GM23338 (cell line): Measurements from ENCODE around the gene VEGFD. TPM values are rescaled to one million over a fixed set of nuclear protein-coding genes. Genes with fewer than 3 reads are reported as not detected.

Source experiments
- ATAC-seq: fragments of 200-7000 bp; cut with Tn5 transposase; 3 replicates; pipeline ENCODE4 v1.9.1; 2020
- DNase-seq: peaks from one replicate; pipeline ENCODE4 v3.0.0-alpha.2; 2015; ENCODE audit warnings: low spot score
- H2AFZ ChIP-seq: fragments of 200-600 bp; sonication (generic); 2 replicates; pipeline ENCODE4 v1.8.0; 2016; ENCODE audit warnings: antibody characterized with exemption, mild to moderate bottlenecking, moderate library complexity
- H3F3A ChIP-seq: fragments of 200-600 bp; sonication (generic); replicated peaks from 2 replicates; pipeline ENCODE4 v1.8.0; 2017; ENCODE audit warnings: antibody characterized with exemption, mixed run types, low read depth
- H3K27ac ChIP-seq: fragments of 200-600 bp; sonication (generic); 2 replicates; pipeline ENCODE4 v1.6.1; 2016; ENCODE audit warnings: low read depth
- H3K27me3 ChIP-seq: fragments of 200-600 bp; sonication (generic); 2 replicates; pipeline ENCODE4 v1.8.0; 2016; ENCODE audit warnings: mild to moderate bottlenecking, mixed run types, moderate library complexity; ENCODE audit not compliant: insufficient read depth
- H3K36me3 ChIP-seq: fragments of 200-600 bp; sonication (generic); 2 replicates; pipeline ENCODE4 v1.8.0; 2016; ENCODE audit warnings: mild to moderate bottlenecking; ENCODE audit not compliant: insufficient read depth
- H3K4me1 ChIP-seq: fragments of 200-600 bp; sonication (generic); 2 replicates; pipeline ENCODE4 v1.8.0; 2016; ENCODE audit warnings: mild to moderate bottlenecking, moderate library complexity; ENCODE audit not compliant: insufficient read depth
- H3K4me2 ChIP-seq: fragments of 200-600 bp; sonication (generic); 2 replicates; pipeline ENCODE4 v1.7.1; 2017; ENCODE audit warnings: mixed run types
- H3K4me3 ChIP-seq: fragments of 200-600 bp; sonication (generic); 2 replicates; pipeline ENCODE4 v1.6.1; 2016; ENCODE audit warnings: mixed run types
- H3K79me2 ChIP-seq: fragments of 200-600 bp; sonication (generic); replicated peaks from 2 replicates; pipeline ENCODE4 v1.8.0; 2017; ENCODE audit warnings: mild to moderate bottlenecking; ENCODE audit not compliant: insufficient read depth
- H3K9me2 ChIP-seq: fragments of 200-600 bp; sonication (generic); 2 replicates; pipeline ENCODE4 v1.8.0; 2017; ENCODE audit not compliant: insufficient read depth
- H4K20me1 ChIP-seq: fragments of 200-600 bp; sonication (generic); replicated peaks from 2 replicates; pipeline ENCODE4 v1.8.0; 2017; ENCODE audit warnings: mild to moderate bottlenecking; ENCODE audit not compliant: insufficient read depth
- H3K27ac Mint-ChIP-seq: 2 replicates; pipeline ENCODE4 v1.8.0; 2020; ENCODE audit warnings: inconsistent platforms, mild to moderate bottlenecking, moderate library complexity, mixed read lengths
- H3K27me3 Mint-ChIP-seq: 3 replicates; pipeline ENCODE4 v1.8.0; 2022; ENCODE audit warnings: low read depth, mild to moderate bottlenecking, moderate library complexity, mixed read lengths, inconsistent platforms; ENCODE audit not compliant: insufficient read depth, poor library complexity
- H3K36me3 Mint-ChIP-seq: 3 replicates; pipeline ENCODE4 v1.8.0; 2021; ENCODE audit warnings: low read depth, mild to moderate bottlenecking, inconsistent platforms, moderate library complexity, mixed read lengths
- H3K4me1 Mint-ChIP-seq: 3 replicates; pipeline ENCODE4 v1.8.0; 2020; ENCODE audit warnings: mild to moderate bottlenecking, inconsistent platforms, mixed read lengths
- H3K4me3 Mint-ChIP-seq: 3 replicates; pipeline ENCODE4 v1.8.0; 2021; ENCODE audit warnings: moderate library complexity, mild to moderate bottlenecking, inconsistent platforms, mixed read lengths
- H3K9me3 Mint-ChIP-seq: 3 replicates; pipeline ENCODE4 v1.8.0; 2020; ENCODE audit warnings: moderate library complexity, mild to moderate bottlenecking, inconsistent platforms, mixed read lengths
- polyA plus RNA-seq: library from polyadenylated mRNA; unstranded; fragments of >200 nt; fragmentation: Nextera tagmentation; extraction: Ambion mirVana; gene quantifications from 2 replicates; pipeline ENCODE4 v1.2.1, GENCODE V29; 2016
- total RNA-seq: library from RNA; depleted of rRNA; stranded (reverse); fragments of >200 nt; shearing (Covaris generic); gene quantifications from 2 replicates; pipeline ENCODE4 v1.2.3, GENCODE V29; 2014
- TF ChIP-seq, protein P1 (sequence below), 2 experiments: fragments of 200-600 bp in 1 of 2; sonication (generic) in 1 of 2; conservative IDR thresholded peaks; 2 replicates each; pipeline versions ENCODE4 v1.5.1 to v1.6.1; 2016 to 2017; ENCODE audit warnings: antibody characterized with exemption in 2 of 2, low read depth in 2 of 2, mild to moderate bottlenecking in 2 of 2, moderate library complexity in 1 of 2
- TF ChIP-seq, protein P2 (sequence below): fragments of 250-450 bp; sonication (Bioruptor Pico); IDR thresholded peaks from 2 replicates; pipeline ENCODE4 v1.5.0; 2020; ENCODE audit warnings: mild to moderate bottlenecking, moderate library complexity

The VEGFD gene
- total and polyA plus RNA-seq, 2 experiments from 2014 or later: 0.13 TPM; not detected in 1

DNA sequence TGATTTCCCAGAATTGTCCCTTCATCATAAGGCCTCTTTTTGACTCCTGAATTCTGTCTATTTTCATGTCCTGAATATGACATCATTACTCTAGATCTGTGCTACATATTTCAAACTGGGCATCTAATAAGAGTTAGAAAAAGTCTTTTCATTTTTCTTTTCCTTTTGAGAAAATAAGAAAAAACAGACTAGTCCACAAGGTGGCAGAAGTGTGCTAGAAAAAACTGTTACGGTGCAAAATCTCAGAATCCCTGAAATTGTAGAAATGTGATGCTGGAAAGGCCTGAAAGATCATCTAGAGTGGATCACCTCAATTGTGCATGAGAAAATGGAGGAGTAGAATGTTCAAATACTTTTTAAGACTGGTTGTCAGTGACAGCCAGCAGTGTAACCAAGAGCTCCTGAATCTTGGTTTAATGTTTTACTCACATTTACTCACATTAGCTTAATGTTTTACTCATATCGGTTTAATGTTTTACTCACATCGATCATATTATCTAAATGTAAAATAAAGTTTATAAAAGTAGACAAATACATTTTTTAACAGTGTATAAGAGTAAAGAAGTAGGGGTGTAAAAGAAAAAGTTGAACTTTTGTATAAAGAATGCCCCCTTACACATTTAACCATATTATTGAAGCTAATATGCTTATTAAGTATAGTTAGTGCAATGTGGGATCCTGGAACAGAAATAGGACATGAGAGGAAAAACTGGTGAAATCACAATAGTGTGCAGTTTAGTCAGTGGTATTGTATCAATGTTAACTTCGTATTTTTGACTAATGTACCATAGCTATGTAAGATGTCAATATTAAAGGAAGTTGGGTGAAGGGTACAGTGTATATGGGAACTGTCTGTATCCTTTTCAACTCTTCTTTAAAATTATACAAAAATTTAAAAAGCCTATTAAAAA, 84.0 kb downstream of the VEGFD start:
- Histone ChIP-seq H3K27ac (no peak overlapping the region), H3K4me3 (no peak overlapping the region), H3K27me3 (no peaks in the 10 kb centered on the region), H3K36me3 (no peaks in the 10 kb centered on the region), H3F3A (no peaks in the 10 kb centered on the region), H4K20me1 (no peaks in the 10 kb centered on the region), H3K4me1 (no peaks in the 10 kb centered on the region), H3K9me2 (no peaks in the 10 kb centered on the region), H3K79me2 (no peaks in the 10 kb centered on the region), H3K4me2 (no peak overlapping the region), H2AFZ (no peak overlapping the region)
- Mint-ChIP-seq H3K9me3 (no peaks in the 10 kb centered on the region), H3K27ac (no peak overlapping the region), H3K4me3 (no peak overlapping the region), H3K27me3 (no peaks in the 10 kb centered on the region), H3K36me3 (no peaks in the 10 kb centered on the region), H3K4me1 (peaks cover 11% of the 10 kb centered on the region; the same call in 2 of the 3 replicates)
- DNase-seq: peak; percentile 24
- no peak for ATAC-seq
- TF ChIP-seq, protein P1, sequence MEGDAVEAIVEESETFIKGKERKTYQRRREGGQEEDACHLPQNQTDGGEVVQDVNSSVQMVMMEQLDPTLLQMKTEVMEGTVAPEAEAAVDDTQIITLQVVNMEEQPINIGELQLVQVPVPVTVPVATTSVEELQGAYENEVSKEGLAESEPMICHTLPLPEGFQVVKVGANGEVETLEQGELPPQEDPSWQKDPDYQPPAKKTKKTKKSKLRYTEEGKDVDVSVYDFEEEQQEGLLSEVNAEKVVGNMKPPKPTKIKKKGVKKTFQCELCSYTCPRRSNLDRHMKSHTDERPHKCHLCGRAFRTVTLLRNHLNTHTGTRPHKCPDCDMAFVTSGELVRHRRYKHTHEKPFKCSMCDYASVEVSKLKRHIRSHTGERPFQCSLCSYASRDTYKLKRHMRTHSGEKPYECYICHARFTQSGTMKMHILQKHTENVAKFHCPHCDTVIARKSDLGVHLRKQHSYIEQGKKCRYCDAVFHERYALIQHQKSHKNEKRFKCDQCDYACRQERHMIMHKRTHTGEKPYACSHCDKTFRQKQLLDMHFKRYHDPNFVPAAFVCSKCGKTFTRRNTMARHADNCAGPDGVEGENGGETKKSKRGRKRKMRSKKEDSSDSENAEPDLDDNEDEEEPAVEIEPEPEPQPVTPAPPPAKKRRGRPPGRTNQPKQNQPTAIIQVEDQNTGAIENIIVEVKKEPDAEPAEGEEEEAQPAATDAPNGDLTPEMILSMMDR (conservative IDR thresholded peaks at IDR 0.05; ENCODE audit: low read depth in 2 of 2): peak; percentile 41 to 57
- TF ChIP-seq, protein P2, sequence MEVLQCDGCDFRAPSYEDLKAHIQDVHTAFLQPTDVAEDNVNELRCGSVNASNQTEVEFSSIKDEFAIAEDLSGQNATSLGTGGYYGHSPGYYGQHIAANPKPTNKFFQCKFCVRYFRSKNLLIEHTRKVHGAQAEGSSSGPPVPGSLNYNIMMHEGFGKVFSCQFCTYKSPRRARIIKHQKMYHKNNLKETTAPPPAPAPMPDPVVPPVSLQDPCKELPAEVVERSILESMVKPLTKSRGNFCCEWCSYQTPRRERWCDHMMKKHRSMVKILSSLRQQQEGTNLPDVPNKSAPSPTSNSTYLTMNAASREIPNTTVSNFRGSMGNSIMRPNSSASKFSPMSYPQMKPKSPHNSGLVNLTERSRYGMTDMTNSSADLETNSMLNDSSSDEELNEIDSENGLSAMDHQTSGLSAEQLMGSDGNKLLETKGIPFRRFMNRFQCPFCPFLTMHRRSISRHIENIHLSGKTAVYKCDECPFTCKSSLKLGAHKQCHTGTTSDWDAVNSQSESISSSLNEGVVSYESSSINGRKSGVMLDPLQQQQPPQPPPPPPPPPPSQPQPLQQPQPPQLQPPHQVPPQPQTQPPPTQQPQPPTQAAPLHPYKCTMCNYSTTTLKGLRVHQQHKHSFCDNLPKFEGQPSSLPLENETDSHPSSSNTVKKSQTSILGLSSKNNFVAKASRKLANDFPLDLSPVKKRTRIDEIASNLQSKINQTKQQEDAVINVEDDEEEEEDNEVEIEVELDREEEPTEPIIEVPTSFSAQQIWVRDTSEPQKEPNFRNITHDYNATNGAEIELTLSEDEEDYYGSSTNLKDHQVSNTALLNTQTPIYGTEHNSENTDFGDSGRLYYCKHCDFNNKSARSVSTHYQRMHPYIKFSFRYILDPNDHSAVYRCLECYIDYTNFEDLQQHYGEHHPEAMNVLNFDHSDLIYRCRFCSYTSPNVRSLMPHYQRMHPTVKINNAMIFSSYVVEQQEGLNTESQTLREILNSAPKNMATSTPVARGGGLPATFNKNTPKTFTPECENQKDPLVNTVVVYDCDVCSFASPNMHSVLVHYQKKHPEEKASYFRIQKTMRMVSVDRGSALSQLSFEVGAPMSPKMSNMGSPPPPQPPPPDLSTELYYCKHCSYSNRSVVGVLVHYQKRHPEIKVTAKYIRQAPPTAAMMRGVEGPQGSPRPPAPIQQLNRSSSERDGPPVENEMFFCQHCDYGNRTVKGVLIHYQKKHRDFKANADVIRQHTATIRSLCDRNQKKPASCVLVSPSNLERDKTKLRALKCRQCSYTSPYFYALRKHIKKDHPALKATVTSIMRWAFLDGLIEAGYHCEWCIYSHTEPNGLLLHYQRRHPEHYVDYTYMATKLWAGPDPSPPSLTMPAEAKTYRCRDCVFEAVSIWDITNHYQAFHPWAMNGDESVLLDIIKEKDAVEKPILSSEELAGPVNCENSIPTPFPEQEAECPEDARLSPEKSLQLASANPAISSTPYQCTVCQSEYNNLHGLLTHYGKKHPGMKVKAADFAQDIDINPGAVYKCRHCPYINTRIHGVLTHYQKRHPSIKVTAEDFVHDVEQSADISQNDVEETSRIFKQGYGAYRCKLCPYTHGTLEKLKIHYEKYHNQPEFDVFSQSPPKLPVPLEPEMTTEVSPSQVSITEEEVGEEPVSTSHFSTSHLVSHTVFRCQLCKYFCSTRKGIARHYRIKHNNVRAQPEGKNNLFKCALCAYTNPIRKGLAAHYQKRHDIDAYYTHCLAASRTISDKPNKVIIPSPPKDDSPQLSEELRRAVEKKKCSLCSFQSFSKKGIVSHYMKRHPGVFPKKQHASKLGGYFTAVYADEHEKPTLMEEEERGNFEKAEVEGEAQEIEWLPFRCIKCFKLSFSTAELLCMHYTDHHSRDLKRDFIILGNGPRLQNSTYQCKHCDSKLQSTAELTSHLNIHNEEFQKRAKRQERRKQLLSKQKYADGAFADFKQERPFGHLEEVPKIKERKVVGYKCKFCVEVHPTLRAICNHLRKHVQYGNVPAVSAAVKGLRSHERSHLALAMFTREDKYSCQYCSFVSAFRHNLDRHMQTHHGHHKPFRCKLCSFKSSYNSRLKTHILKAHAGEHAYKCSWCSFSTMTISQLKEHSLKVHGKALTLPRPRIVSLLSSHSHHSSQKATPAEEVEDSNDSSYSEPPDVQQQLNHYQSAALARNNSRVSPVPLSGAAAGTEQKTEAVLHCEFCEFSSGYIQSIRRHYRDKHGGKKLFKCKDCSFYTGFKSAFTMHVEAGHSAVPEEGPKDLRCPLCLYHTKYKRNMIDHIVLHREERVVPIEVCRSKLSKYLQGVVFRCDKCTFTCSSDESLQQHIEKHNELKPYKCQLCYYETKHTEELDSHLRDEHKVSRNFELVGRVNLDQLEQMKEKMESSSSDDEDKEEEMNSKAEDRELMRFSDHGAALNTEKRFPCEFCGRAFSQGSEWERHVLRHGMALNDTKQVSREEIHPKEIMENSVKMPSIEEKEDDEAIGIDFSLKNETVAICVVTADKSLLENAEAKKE (CRISPR knock-in tag): no peak
